ENCODE measurements around the gene MRPS26.

MRPS26 gene

GRCh38 chr20:3085571-3086072 is 39.8 kb downstream of the MRPS26 start (continued):
- no peak for TF ChIP-seq HOXA7 (CRISPR knock-in tag; IDR thresholded peaks at IDR 0.05; ENCODE audit: borderline replicate concordance)

GRCh38 chr20:3088031-3088430 is 42.2 kb downstream of the MRPS26 start:
- POLR2A ChIA-PET: no interaction called here
- CTCF ChIA-PET: interaction anchor here (1.2 kb wide), 1 partner anchor 16 kb away, joined by 3 read pairs; no protein-coding TSS in a partner anchor
- Histone ChIP-seq H3K4me1 (ENCODE audit: control insufficient read depth, insufficient read depth, low read length) (no peaks in the 10 kb centered on the region), H3K36me3 (ENCODE audit: control insufficient read depth in 2 of 2, insufficient read depth in 1 of 2, low read length in 2 of 2) (no peaks in the 10 kb centered on the region), H3K27ac (ENCODE audit: extremely low read depth, low read depth, low read length) (no peak overlapping the region), H3K9me3 (ENCODE audit: control insufficient read depth, insufficient read depth, low read depth, low read length) (no peaks in the 10 kb centered on the region), H3K4me3 (ENCODE audit: low read depth, low read length) (no peak overlapping the region)
- no peak for TF ChIP-seq PATZ1 (tag by site-specific recombination; IDR thresholded peaks at IDR 0.05)
- TF ChIP-seq ZNF843 (tag by site-specific recombination; IDR thresholded peaks at IDR 0.05): no peak
- no peak for TF ChIP-seq ZBTB8A (tag by site-specific recombination; IDR thresholded peaks at IDR 0.05)
- no peak for TF ChIP-seq MEIS1 (CRISPR knock-in tag; IDR thresholded peaks at IDR 0.05; ENCODE audit: borderline replicate concordance)
- no peak for TF ChIP-seq ZNF24 (tag by site-specific recombination; IDR thresholded peaks at IDR 0.05)
- TF ChIP-seq ZNF518A (tag by site-specific recombination; conservative IDR thresholded peaks at IDR 0.05; ENCODE audit: low read depth): no peak
- TF ChIP-seq ZNF555 (tag by site-specific recombination; conservative IDR thresholded peaks at IDR 0.05): no peak
- TF ChIP-seq GLIS1 (tag by site-specific recombination; IDR thresholded peaks at IDR 0.05): peak; percentile 54

- ChIA-PET CTCF (interaction anchor here (1.5 kb wide), 1 partner anchor 38 kb away, joined by 5 read pairs; no protein-coding TSS in a partner anchor), POLR2A (interaction anchor here (0.6 kb wide), 1 partner anchor 62 kb away, joined by 3 read pairs; no protein-coding TSS in a partner anchor)
- no peaks in the 10 kb centered on the region for H3K9me3 ChIP-seq (ENCODE audit: control insufficient read depth, insufficient read depth, low read depth, low read length)
- H3K36me3 ChIP-seq (ENCODE audit: control insufficient read depth in 2 of 2, insufficient read depth in 1 of 2, low read length in 2 of 2): no peaks in the 10 kb centered on the region
- no peak overlapping the region for H3K4me3 ChIP-seq (ENCODE audit: low read depth, low read length)
- no peaks in the 10 kb centered on the region for H3K4me1 ChIP-seq (ENCODE audit: control insufficient read depth, insufficient read depth, low read length)
- no peak overlapping the region for H3K27ac ChIP-seq (ENCODE audit: extremely low read depth, low read depth, low read length)
- TF ChIP-seq MZF1 (tag by site-specific recombination; IDR thresholded peaks at IDR 0.05; ENCODE audit: borderline replicate concordance): no peak
- TF ChIP-seq ZNF660 (tag by site-specific recombination; IDR thresholded peaks at IDR 0.05): no peak
- TF ChIP-seq ZNF311 (tag by site-specific recombination; IDR thresholded peaks at IDR 0.05; ENCODE audit: borderline replicate concordance): no peak
- no peak for TF ChIP-seq ZNF529 (tag by site-specific recombination; IDR thresholded peaks at IDR 0.05; ENCODE audit: insufficient replicate concordance)
- TF ChIP-seq ZNF830 (tag by site-specific recombination; IDR thresholded peaks at IDR 0.05; ENCODE audit: low read depth): no peak
- TF ChIP-seq PATZ1 (tag by site-specific recombination; IDR thresholded peaks at IDR 0.05): no peak
- no peak for TF ChIP-seq ZBTB17 (tag by site-specific recombination; IDR thresholded peaks at IDR 0.05)
- no peak for TF ChIP-seq ZNF596 (tag by site-specific recombination; IDR thresholded peaks at IDR 0.05)
- TF ChIP-seq ZNF621 (tag by site-specific recombination; IDR thresholded peaks at IDR 0.05): no peak
- TF ChIP-seq ZNF664 (tag by site-specific recombination; IDR thresholded peaks at IDR 0.05): no peak
- TF ChIP-seq ZNF561 (tag by site-specific recombination; IDR thresholded peaks at IDR 0.05; ENCODE audit: borderline replicate concordance): no peak
- no peak for TF ChIP-seq ZNF701 (tag by site-specific recombination; IDR thresholded peaks at IDR 0.05)
- TF ChIP-seq ZNF48 (tag by site-specific recombination; IDR thresholded peaks at IDR 0.05): no peak
- TF ChIP-seq ZBTB6 (tag by site-specific recombination; IDR thresholded peaks at IDR 0.05): no peak
- TF ChIP-seq KLF16 (tag by site-specific recombination; IDR thresholded peaks at IDR 0.05): no peak
- TF ChIP-seq ZNF792 (tag by site-specific recombination; IDR thresholded peaks at IDR 0.05): no peak
These were observed 44.7 kb downstream of the MRPS26 start for GRCh38 chr20:3090565-3090964.
